Osteocyte (in vitro differentiated cells): Measurements from ENCODE around the gene AKAP5. TPM values are rescaled to one million over a fixed set of nuclear protein-coding genes. Genes with fewer than 3 reads are reported as not detected.

ENCODE experiments used
- DNase-seq: peaks from one replicate; pipeline ENCODE4 v3.0.0; 2021; ENCODE audit warnings: mixed read lengths; ENCODE audit not compliant: unreplicated experiment; ENCODE audit errors: extremely low spot score
- H3K27ac Mint-ChIP-seq: one replicate; pipeline ENCODE4 v1.8.0; 2021; ENCODE audit warnings: mild to moderate bottlenecking, mixed read lengths; ENCODE audit not compliant: unreplicated experiment
- H3K27me3 Mint-ChIP-seq: one replicate; pipeline ENCODE4 v1.8.0; 2021; ENCODE audit warnings: mixed read lengths; ENCODE audit not compliant: unreplicated experiment
- H3K36me3 Mint-ChIP-seq: one replicate; pipeline ENCODE4 v1.8.0; 2021; ENCODE audit warnings: mixed read lengths; ENCODE audit not compliant: unreplicated experiment
- H3K4me1 Mint-ChIP-seq: one replicate; pipeline ENCODE4 v1.8.0; 2021; ENCODE audit warnings: mixed read lengths; ENCODE audit not compliant: unreplicated experiment
- H3K4me3 Mint-ChIP-seq: one replicate; pipeline ENCODE4 v1.8.0; 2021; ENCODE audit warnings: mild to moderate bottlenecking, moderate library complexity, mixed read lengths; ENCODE audit not compliant: unreplicated experiment
- H3K9me3 Mint-ChIP-seq: one replicate; pipeline ENCODE4 v1.8.0; 2021; ENCODE audit warnings: mixed read lengths; ENCODE audit not compliant: unreplicated experiment
- total RNA-seq: library from RNA; stranded (reverse); gene quantifications from 2 replicates; pipeline ENCODE4 v1.2.1, GENCODE V29; 2021
- TF ChIP-seq, protein P1 (sequence below): fragments of 200-600 bp; sonication (generic); IDR thresholded peaks from 2 replicates; pipeline ENCODE4 v1.5.0; 2021; ENCODE audit warnings: antibody characterized with exemption, mild to moderate bottlenecking, moderate library complexity

AKAP5 gene
- total RNA-seq, 1 donor from 2014 or later, result 3.6 TPM

DNA sequence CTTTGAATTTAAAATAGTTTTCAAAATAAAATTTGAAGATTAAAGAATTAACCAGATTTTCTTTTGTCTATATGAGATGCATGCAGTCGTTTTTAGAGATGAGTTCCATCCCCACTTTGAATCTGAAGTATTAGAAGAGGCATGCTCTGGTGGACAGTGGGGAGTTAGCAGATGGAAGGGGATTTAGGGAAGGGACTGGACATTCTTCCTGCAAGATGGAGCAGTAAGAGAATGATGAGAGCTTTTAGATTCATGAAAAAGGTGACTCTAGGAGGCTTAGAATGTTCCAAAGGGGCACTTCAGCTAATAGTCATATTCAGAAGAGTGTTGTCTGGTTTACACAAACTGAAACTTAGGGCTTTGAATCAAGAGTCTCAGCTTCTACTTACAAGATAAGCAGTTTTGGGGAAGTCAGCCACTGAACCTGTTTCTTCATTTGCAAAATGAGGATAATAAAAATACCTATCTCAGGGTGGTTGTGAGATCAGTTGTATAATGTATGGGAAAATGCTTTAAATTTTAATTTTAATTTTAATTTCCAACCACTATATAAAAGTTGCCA, 43.0 kb downstream of the AKAP5 start:
- TF ChIP-seq, protein P1, sequence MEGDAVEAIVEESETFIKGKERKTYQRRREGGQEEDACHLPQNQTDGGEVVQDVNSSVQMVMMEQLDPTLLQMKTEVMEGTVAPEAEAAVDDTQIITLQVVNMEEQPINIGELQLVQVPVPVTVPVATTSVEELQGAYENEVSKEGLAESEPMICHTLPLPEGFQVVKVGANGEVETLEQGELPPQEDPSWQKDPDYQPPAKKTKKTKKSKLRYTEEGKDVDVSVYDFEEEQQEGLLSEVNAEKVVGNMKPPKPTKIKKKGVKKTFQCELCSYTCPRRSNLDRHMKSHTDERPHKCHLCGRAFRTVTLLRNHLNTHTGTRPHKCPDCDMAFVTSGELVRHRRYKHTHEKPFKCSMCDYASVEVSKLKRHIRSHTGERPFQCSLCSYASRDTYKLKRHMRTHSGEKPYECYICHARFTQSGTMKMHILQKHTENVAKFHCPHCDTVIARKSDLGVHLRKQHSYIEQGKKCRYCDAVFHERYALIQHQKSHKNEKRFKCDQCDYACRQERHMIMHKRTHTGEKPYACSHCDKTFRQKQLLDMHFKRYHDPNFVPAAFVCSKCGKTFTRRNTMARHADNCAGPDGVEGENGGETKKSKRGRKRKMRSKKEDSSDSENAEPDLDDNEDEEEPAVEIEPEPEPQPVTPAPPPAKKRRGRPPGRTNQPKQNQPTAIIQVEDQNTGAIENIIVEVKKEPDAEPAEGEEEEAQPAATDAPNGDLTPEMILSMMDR, result no peak
- Mint-ChIP-seq H3K27me3 (no peaks in the 10 kb centered on the region), H3K4me3 (peak overlapping the region; percentile 87), H3K36me3 (peaks cover 2% of the 10 kb centered on the region), H3K9me3 (no peaks in the 10 kb centered on the region), H3K27ac (no peak overlapping the region), H3K4me1 (peaks cover 68% of the 10 kb centered on the region)
- no peak for DNase-seq

DNA sequence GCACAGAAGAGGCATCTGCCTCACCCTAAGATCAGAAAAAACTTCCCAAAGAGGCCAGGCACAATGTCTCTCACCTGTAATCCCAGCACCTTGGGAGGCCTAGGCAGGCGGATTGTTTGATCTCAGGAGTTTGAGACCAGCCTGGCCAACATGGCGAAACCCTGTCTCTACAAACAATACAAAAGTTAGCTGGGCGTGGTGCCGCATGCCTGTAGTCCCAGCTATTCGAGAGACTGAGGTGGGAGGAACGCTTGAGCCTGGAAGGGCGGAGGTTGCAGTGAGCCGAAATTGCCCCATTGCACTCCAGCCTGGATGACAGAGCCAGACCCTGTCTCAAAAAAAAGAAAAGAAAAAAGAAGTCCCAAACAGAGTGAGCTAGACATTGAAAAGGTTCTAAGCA, 43.7 kb downstream of the AKAP5 start:
- DNase-seq, result no peak
- Mint-ChIP-seq H3K4me3 (no peak overlapping the region), H3K27me3 (no peaks in the 10 kb centered on the region), H3K9me3 (no peaks in the 10 kb centered on the region), H3K36me3 (peaks cover 2% of the 10 kb centered on the region), H3K4me1 (peaks cover 72% of the 10 kb centered on the region), H3K27ac (peak overlapping the region; percentile 75)
- TF ChIP-seq, protein P1, result no peak

DNA sequence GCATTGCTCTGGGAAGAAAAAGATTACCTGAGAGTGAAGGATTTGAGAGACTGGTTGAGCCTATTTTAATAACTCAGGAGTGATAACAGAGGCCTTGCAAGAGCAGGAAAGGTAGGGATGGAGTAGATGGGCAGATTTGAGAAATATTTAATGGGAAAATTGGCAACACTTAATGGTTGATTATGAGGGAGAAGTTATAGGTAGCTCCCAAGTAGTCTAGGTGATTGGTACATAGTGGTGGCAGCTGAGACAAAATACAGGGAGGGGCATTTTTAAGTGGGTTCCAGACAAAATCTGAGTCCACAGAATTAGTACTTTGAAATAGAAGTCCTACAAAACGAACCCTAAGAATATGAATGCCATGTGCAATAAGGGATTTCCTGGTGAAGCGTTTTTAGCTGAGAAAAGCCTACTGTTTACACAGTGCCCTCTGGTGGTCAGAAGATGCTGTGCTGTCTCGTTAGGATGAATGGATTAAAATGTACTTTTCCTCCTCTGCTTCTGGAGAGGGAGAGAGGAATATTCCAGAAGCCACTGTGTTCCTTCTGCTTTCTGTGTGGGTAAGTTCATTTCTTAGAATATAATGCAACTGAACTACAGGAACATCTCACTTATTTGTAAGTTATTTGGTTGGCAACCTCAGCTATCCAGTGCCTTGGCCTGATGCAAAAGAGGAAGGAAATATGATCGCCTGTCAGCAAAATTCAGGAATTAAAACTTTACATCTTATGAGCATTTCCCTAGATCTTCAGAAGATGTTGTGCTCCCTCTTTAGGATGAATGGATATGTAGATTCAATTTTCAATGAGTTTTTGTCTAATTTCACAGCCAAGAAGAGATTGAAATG, 45.7 kb downstream of the AKAP5 start:
- Mint-ChIP-seq H3K27ac (peak overlapping the region; percentile 66), H3K4me1 (peaks cover 75% of the 10 kb centered on the region), H3K4me3 (no peak overlapping the region), H3K27me3 (no peaks in the 10 kb centered on the region), H3K9me3 (no peaks in the 10 kb centered on the region), H3K36me3 (peaks cover 2% of the 10 kb centered on the region)
- DNase-seq, result no peak
- TF ChIP-seq, protein P1, result peak; percentile 90

DNA sequence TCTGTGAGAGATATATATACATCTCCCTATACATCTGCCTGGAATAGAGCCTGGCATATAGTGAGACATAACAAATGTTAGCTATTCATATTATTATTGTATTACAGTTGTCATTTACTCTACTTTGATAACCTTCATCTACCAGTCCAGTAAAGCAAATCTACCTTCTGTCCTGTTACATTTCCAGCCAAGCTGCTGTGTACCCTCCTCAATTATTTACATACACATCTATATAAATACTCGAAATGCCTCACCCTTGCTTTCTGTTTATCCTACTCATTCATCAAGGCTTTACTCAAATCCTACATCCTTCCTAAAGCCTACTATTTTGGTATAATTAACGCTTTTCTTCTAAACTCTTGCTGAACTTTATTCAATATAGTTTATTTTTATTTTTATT, 48.0 kb downstream of the AKAP5 start:
- Mint-ChIP-seq H3K36me3 (peaks cover 2% of the 10 kb centered on the region), H3K27me3 (no peaks in the 10 kb centered on the region), H3K4me3 (no peak overlapping the region), H3K27ac (no peak overlapping the region), H3K4me1 (peaks cover 61% of the 10 kb centered on the region), H3K9me3 (no peaks in the 10 kb centered on the region)
- TF ChIP-seq, protein P1, result no peak
- no peak for DNase-seq

DNA sequence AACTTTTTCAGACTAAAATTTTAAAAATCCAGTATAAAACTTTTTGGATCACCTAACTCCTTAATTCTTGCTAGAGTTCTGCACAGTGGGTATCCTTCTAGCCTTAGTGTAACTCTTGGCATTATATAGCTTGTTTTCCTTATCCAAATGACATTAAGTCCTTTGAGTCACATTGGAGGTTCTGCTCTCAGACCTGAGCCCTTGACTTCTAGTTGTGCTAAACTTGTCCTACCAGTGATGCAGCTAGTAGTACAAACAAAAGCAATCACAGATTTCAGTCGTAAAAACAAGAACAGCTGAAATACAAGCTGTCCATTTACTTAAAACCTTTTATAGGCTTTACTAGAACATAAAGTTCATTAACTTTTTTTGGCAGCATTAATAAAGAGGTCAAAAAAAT, 49.8 kb downstream of the AKAP5 start:
- no peak overlapping the region for H3K4me3 Mint-ChIP-seq
- H3K36me3 Mint-ChIP-seq, result no peaks in the 10 kb centered on the region
- H3K27me3 Mint-ChIP-seq, result no peaks in the 10 kb centered on the region
- H3K9me3 Mint-ChIP-seq, result no peaks in the 10 kb centered on the region
- peaks cover 46% of the 10 kb centered on the region for H3K4me1 Mint-ChIP-seq
- TF ChIP-seq, protein P1, result no peak
- H3K27ac Mint-ChIP-seq, result no peak overlapping the region
- no peak for DNase-seq
